Spleen (tissue), 11 donors: Measurements from ENCODE around the gene PPM1L. TPM values are rescaled to one million over a fixed set of nuclear protein-coding genes. Genes with fewer than 3 reads are reported as not detected.
A peak's percentile ranks its signal among the peaks of the same experiment; 100 is the strongest.

Source experiments
- DNase-seq: peaks from one replicate; pipeline ENCODE4 v3.0.0-alpha.2; 2020
- H3K27ac ChIP-seq, 8 donors: fragments of 200-600 bp; sonication (generic) in 7 of 8; 1 replicate in 4 of 8; 2 replicates in 4 of 8; pipeline versions ENCODE4 v1.5.0 to v1.8.0; 2016 to 2021; ENCODE audit warnings: inconsistent platforms in 4 of 8, mild to moderate bottlenecking in 4 of 8, moderate library complexity in 1 of 8
- H3K27me3 ChIP-seq, 7 donors: fragments of 200-600 bp; sonication (generic) in 6 of 7; replicated peaks in 1 of 7; 1 replicate in 4 of 7; 2 replicates in 3 of 7; pipeline versions ENCODE4 v1.5.0 to v1.8.0; 2016 to 2021; ENCODE audit warnings: inconsistent platforms in 3 of 7, mild to moderate bottlenecking in 1 of 7
- H3K36me3 ChIP-seq, 6 donors: fragments of 200-600 bp; sonication (generic) in 5 of 6; 1 replicate in 4 of 6; 2 replicates in 2 of 6; pipeline versions ENCODE4 v1.5.0 to v1.8.0; 2016 to 2021; ENCODE audit warnings: inconsistent platforms in 2 of 6
- H3K4me1 ChIP-seq, 6 donors: fragments of 200-600 bp; sonication (generic) in 5 of 6; 1 replicate in 3 of 6; 2 replicates in 3 of 6; pipeline versions ENCODE4 v1.5.0 to v1.8.0; 2016 to 2021; ENCODE audit warnings: inconsistent platforms in 3 of 6
- H3K4me3 ChIP-seq, 8 donors: fragments of 200-600 bp; sonication (generic) in 7 of 8; 1 replicate in 4 of 8; 2 replicates in 4 of 8; pipeline versions ENCODE4 v1.5.0 to v1.8.0; 2016 to 2021; ENCODE audit warnings: inconsistent platforms in 4 of 8, mild to moderate bottlenecking in 4 of 8, moderate library complexity in 2 of 8
- H3K9me3 ChIP-seq, 8 donors: fragments of 200-600 bp; sonication (generic) in 7 of 8; 1 replicate in 4 of 8; 2 replicates in 4 of 8; pipeline versions ENCODE4 v1.5.0 to v1.8.0; 2016 to 2021; ENCODE audit warnings: inconsistent platforms in 4 of 8
- POLR2A ChIP-seq, 3 donors: fragments of 450-650 bp; IDR thresholded peaks; one replicate each; pipeline ENCODE4 v1.5.1; 2017; ENCODE audit warnings: antibody characterized with exemption in 3 of 3, mild to moderate bottlenecking in 1 of 3
- POLR2AphosphoS5 ChIP-seq, 3 donors: sonication (generic); formaldehyde crosslinking; IDR thresholded peaks; one replicate each; pipeline ENCODE4 v1.5.1; 2017; ENCODE audit warnings: antibody characterized with exemption in 3 of 3
- WGBS, 5 donors: extraction: QIAGEN DNeasy Blood & Tissue Kit in 3 of 5; methylation state at CpG; one replicate each; pipeline versions ENCODE4 v1.1.5 to v1.1.7; 2013 to 2018; 5-methylcytosine and 5-hydroxymethylcytosine counted together
- intact Hi-C: fragments of 100-400 bp; cut with DNase I; formaldehyde crosslinking; loops from one replicate; pipeline ENCODE4 v1.15.0; 2023; ENCODE audit warnings: low total_unique reads
- polyA plus RNA-seq, 3 donors: library from polyadenylated mRNA; stranded (reverse); fragments of 200-250 nt; gene quantifications; one replicate each; pipeline ENCODE4 v1.2.1, GENCODE V29; 2013
- total RNA-seq, 7 donors: library from RNA; depleted of rRNA in 3 of 7; stranded (reverse); fragments of >200 nt in 3 of 7; fragmentation: NEBNext Ultra II Directional in 4 of 7; extraction: Animal tissue kit (Norgen Biotek cat#: 25700) in 4 of 7; gene quantifications; one replicate each; pipeline versions ENCODE4 v1.1.0 to v1.2.1, GENCODE V29; 2016 to 2021
- TF ChIP-seq, protein P1 (sequence below), 11 experiments: fragments of 200-600 bp in 7 of 11; fragments of 450-650 bp in 4 of 11; sonication (generic) in 4 of 11; IDR thresholded peaks in 8 of 11; conservative IDR thresholded peaks in 3 of 11; 1 replicate in 7 of 11; 2 replicates in 4 of 11; pipeline versions ENCODE4 v1.4.0 to v1.8.0; 2016 to 2021; ENCODE audit warnings: antibody characterized with exemption in 11 of 11, inconsistent platforms in 4 of 11, mild to moderate bottlenecking in 1 of 11
- donor health status: healthy with polysubstance abuse.
- donor health status: DM: no; HTN: no; CAD: no; lungs with moderate emphysema.
- donor health status: DM: no; HTN: no; CAD: no.
- donor health status: Bipolar disorder and iron deficiency.
- donor health status: healthy.
- donor health status: DM: no; HTN: no; CAD: no.
- donor health status: DM: yes; HTN: yes; CAD: no.

The PPM1L gene
- total and polyA plus RNA-seq, 10 donors = 0.63 to 16.7 (median 12.2) TPM

DNA sequence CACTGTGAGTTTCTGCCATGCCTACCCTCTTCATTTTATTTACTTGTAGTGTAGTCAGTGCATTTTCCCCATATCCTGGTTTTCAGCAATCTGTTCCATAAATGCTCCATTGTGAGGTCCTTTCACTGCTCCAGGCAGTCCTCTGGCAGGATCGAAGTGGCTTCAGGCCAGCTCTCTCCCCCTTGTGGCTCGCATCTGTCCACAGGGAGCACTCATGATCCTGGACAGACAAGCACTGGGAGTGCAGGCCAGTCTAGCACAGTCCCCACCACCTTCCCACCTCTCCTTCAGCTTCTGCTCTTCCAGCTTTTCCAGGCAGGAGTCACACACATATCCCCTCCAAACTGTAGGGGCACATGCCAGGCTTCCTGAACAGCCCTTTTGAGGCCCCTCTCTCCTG lies 173.6 kb downstream of the PPM1L start:
- intact Hi-C loops = no loop called here
- 66 to 86% (median 76%) methylated on average over 2 of the region's 2 CpGs for WGBS, 5 donors
- TF ChIP-seq POLR2AphosphoS5 (IDR thresholded peaks at IDR 0.05) (no peak), POLR2A (IDR thresholded peaks at IDR 0.05) (no peak)
- TF ChIP-seq, protein P1, sequence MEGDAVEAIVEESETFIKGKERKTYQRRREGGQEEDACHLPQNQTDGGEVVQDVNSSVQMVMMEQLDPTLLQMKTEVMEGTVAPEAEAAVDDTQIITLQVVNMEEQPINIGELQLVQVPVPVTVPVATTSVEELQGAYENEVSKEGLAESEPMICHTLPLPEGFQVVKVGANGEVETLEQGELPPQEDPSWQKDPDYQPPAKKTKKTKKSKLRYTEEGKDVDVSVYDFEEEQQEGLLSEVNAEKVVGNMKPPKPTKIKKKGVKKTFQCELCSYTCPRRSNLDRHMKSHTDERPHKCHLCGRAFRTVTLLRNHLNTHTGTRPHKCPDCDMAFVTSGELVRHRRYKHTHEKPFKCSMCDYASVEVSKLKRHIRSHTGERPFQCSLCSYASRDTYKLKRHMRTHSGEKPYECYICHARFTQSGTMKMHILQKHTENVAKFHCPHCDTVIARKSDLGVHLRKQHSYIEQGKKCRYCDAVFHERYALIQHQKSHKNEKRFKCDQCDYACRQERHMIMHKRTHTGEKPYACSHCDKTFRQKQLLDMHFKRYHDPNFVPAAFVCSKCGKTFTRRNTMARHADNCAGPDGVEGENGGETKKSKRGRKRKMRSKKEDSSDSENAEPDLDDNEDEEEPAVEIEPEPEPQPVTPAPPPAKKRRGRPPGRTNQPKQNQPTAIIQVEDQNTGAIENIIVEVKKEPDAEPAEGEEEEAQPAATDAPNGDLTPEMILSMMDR (IDR thresholded peaks at IDR 0.05 in 8 of 11, conservative IDR thresholded peaks at IDR 0.05 in 3 of 11) = peak in 1 of 11 experiments; percentile 13

DNA sequence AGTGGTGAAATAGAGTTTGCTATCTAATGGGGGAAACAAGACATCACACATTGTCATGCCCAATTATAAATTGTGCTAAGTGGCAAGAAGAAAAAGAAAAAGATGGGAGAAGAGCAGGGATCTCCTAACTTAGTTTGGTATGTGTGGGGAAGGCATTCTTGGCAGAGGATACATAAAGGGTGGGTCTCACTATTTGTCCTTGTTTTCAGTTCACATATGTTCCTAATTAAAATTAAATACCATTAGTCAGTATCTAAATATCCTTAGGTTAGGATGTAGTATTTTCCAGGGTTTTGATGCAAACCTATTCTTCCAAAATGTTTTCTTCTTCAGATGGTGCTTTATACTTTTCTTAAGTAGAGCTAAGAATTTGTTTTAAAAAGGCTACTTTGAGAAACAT lies 175.4 kb downstream of the PPM1L start:
- peaks cover 0 to 4% (median 0%) of the 10 kb centered on the region in 6 donors for H3K4me1 ChIP-seq
- no peak for DNase-seq
- H3K4me3 ChIP-seq = no peak overlapping the region
- H3K9me3 ChIP-seq = no peaks in the 10 kb centered on the region
- no peak overlapping the region for H3K27ac ChIP-seq
- H3K36me3 ChIP-seq = no peaks in the 10 kb centered on the region
- TF ChIP-seq, protein P1 (IDR thresholded peaks at IDR 0.05 in 8 of 11, conservative IDR thresholded peaks at IDR 0.05 in 3 of 11) = no peak
- TF ChIP-seq POLR2A (IDR thresholded peaks at IDR 0.05) (no peak), POLR2AphosphoS5 (IDR thresholded peaks at IDR 0.05) (no peak)
- H3K27me3 ChIP-seq = no peaks in the 10 kb centered on the region
- intact Hi-C loops = no loop called here

More for the DNA sequence above, 173.6 kb downstream of the PPM1L start:
- H3K4me1 ChIP-seq = peaks cover 0 to 4% (median 0%) of the 10 kb centered on the region in 6 donors
- no peak overlapping the region for H3K27ac ChIP-seq
- no peak for DNase-seq
- no peaks in the 10 kb centered on the region for H3K9me3 ChIP-seq
- H3K27me3 ChIP-seq = no peaks in the 10 kb centered on the region
- H3K4me3 ChIP-seq = no peak overlapping the region
- no peaks in the 10 kb centered on the region for H3K36me3 ChIP-seq

DNA sequence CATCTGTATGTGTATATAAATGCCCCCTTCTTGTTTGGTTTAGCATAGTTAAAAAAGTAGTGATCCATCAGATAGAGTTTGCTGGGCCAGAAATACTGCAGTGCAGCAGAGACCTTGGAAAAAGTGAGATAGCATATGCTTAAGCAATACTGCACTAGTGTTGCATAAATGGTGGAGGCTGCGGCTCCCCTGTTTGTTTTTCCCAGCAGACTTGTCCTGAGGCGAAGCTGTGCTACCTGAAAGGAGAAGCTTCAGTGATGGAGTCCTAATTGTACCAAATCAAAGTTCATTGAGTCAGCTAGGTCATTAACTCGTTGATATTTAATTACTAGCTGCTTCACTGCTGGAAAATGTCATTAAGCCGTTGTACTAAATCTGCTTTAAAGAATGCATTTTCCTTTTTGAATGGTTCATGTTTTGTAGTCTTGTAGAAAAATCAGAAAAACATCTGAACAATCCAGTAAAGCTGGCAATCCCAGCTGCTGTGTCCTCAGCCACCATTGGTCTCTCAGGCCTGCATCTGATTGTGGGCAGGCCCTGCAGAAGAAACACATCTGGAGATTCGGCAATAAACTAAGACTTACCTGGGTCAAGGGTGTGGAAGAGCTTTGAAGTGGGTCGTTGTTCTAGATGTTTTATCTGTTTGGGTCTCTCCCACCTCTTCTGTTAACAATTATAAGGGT lies 179.5 kb downstream of the PPM1L start:
- peaks cover 0 to 3% (median 0%) of the 10 kb centered on the region in 8 donors for H3K9me3 ChIP-seq
- TF ChIP-seq POLR2AphosphoS5 (IDR thresholded peaks at IDR 0.05) (no peak), POLR2A (IDR thresholded peaks at IDR 0.05) (no peak)
- TF ChIP-seq, protein P1 (IDR thresholded peaks at IDR 0.05 in 8 of 11, conservative IDR thresholded peaks at IDR 0.05 in 3 of 11) = no peak
- DNase-seq = no peak
- no peaks in the 10 kb centered on the region for H3K36me3 ChIP-seq
- intact Hi-C loops = no loop called here
- no peaks in the 10 kb centered on the region for H3K4me1 ChIP-seq
- no peak overlapping the region for H3K4me3 ChIP-seq
- 76 to 91% (median 80%) methylated on average over 6 of the region's 6 CpGs for WGBS, 5 donors
- no peak overlapping the region for H3K27ac ChIP-seq
- no peaks in the 10 kb centered on the region for H3K27me3 ChIP-seq

DNA sequence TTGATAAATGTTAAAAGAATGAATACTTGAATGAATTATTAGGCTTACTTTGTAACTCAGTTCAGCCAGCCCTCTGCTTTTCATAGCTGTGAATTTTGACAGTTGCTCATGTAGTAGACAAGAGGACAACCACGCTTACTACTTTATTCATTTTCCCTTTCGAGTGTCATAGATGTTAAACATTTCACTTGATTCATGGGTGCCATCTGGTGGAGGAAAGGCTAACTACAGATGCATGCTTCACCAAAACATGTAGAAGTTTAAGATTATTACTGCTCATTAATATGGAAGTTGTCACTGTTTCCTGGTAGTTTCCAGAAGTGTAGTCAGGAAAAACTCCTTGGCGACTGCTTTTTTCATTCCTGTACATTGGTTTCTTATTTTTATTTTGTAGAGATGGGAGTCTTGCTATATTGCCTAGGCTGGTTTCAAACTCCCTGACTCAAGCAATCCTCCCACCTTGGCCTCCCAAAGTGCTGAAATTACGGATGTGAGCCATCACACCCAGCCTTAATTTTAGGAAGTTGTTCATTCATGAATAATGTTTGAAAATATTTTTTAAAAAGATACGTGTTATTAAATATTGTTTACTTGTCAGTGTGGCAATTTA lies 186.0 kb downstream of the PPM1L start:
- H3K4me1 ChIP-seq = peaks cover 0 to 9% (median 2%) of the 10 kb centered on the region in 6 donors
- no peak for DNase-seq
- H3K4me3 ChIP-seq = no peak overlapping the region
- intact Hi-C loops = loop anchor here (5.0 kb wide), 1 partner anchor 235 kb away; no protein-coding TSS in a partner anchor
- no peaks in the 10 kb centered on the region for H3K36me3 ChIP-seq
- H3K9me3 ChIP-seq = peaks cover 0 to 3% (median 0%) of the 10 kb centered on the region in 8 donors
- WGBS, 5 donors = 28 to 46% (median 36%) methylated on average over 5 of the region's 5 CpGs
- no peaks in the 10 kb centered on the region for H3K27me3 ChIP-seq
- TF ChIP-seq, protein P1 (IDR thresholded peaks at IDR 0.05 in 8 of 11, conservative IDR thresholded peaks at IDR 0.05 in 3 of 11) = peak; percentile 72 to 92 (median 84)
- no peak for TF ChIP-seq POLR2AphosphoS5 (IDR thresholded peaks at IDR 0.05)
- no peak overlapping the region for H3K27ac ChIP-seq
